Subcutaneous adipose tissue (tissue), 4 donors: ENCODE data around the gene DLG2. TPM values are rescaled to one million over a fixed set of nuclear protein-coding genes. Genes with fewer than 3 reads are reported as not detected.

Experiments used
- CTCF ChIP-seq: fragments of 450-650 bp; IDR thresholded peaks from one replicate; pipeline ENCODE4 v1.5.1; 2016; ENCODE audit warnings: low read depth, mild to moderate bottlenecking, control low read depth, antibody characterized with exemption, moderate library complexity
- total RNA-seq, 4 donors: library from RNA; depleted of rRNA; stranded (reverse); fragments of >200 nt; gene quantifications; one replicate each; pipeline ENCODE4 v1.1.0, GENCODE V29; 2016

Gene DLG2
- total RNA-seq, 4 donors from 2014 or later: 3.6 to 7.0 (median 6.1) TPM

- no peak for TF ChIP-seq CTCF
These were observed 1282.1 kb downstream of the DLG2 start for GRCh38 chr11:84345027-84345426.

- TF ChIP-seq CTCF: no peak
These were observed 1287.3 kb downstream of the DLG2 start for GRCh38 chr11:84339796-84340195.

- no peak for TF ChIP-seq CTCF
These were observed 1293.9 kb downstream of the DLG2 start for GRCh38 chr11:84333221-84333620.

GRCh38 chr11:84322211-84322610, 1304.9 kb downstream of the DLG2 start:
- TF ChIP-seq CTCF: no peak

- TF ChIP-seq CTCF: no peak
These were observed 1307.3 kb downstream of the DLG2 start for GRCh38 chr11:84319863-84320262.

GRCh38 chr11:84316866-84317555, 1310.1 kb downstream of the DLG2 start:
- no peak for TF ChIP-seq CTCF

- TF ChIP-seq CTCF: no peak
These were observed 1313.2 kb downstream of the DLG2 start for GRCh38 chr11:84313830-84314359.
